HepG2 (cell line): ENCODE measurements around the gene SLC25A33. TPM values are rescaled to one million over a fixed set of nuclear protein-coding genes. Genes with fewer than 3 reads are reported as not detected.

Source experiments
- ATF4 ChIP-seq, 2 experiments: fragments of 450-650 bp in 1 of 2; sonication (generic) in 1 of 2; formaldehyde crosslinking; IDR thresholded peaks; 2 replicates each; pipeline versions ENCODE4 v1.5.0 to v1.8.0; 2020 to 2022; ENCODE audit warnings: mild to moderate bottlenecking in 1 of 2, missing genetic modification reagents in 1 of 2
- BCL3 ChIP-seq: sonication (generic); formaldehyde crosslinking; IDR thresholded peaks from 2 replicates; pipeline ENCODE4 v1.5.1; 2020; ENCODE audit warnings: mild to moderate bottlenecking, missing genetic modification reagents, moderate library complexity
- BHLHE40 ChIP-seq: IDR thresholded peaks from 2 replicates; pipeline ENCODE4 v1.6.1; 2011; ENCODE audit warnings: low read length, improper control_type of control experiment
- CENPX ChIP-seq: sonication (generic); formaldehyde crosslinking; IDR thresholded peaks from 2 replicates; pipeline ENCODE4 v1.9.0; 2021; ENCODE audit warnings: mild to moderate bottlenecking, missing genetic modification reagents, moderate library complexity
- HNRNPL ChIP-seq: fragments of 200-400 bp; formaldehyde crosslinking; IDR thresholded peaks from 2 replicates; pipeline ENCODE4 v1.6.1; 2017; ENCODE audit warnings: mild to moderate bottlenecking, low read depth, low read length
- IRF9 ChIP-seq: sonication (generic); formaldehyde crosslinking; IDR thresholded peaks from 2 replicates; pipeline ENCODE4 v1.8.0; 2022; ENCODE audit warnings: missing genetic modification reagents, mild to moderate bottlenecking, borderline replicate concordance
- MXD4 ChIP-seq: IDR thresholded peaks from 2 replicates; pipeline ENCODE4 v1.6.1; 2016; ENCODE audit warnings: mild to moderate bottlenecking, missing biosample characterization, missing genetic modification reagents
- PTBP1 ChIP-seq: fragments of 200-400 bp; formaldehyde crosslinking; IDR thresholded peaks from 2 replicates; pipeline ENCODE4 v1.6.1; 2018; ENCODE audit warnings: low read length, low read depth; ENCODE audit not compliant: poor library complexity, severe bottlenecking
- RBAK ChIP-seq: sonication (generic); formaldehyde crosslinking; IDR thresholded peaks from 2 replicates; pipeline ENCODE4 v1.5.1; 2020; ENCODE audit warnings: mild to moderate bottlenecking, missing genetic modification reagents
- SALL1 ChIP-seq: sonication (generic); formaldehyde crosslinking; IDR thresholded peaks from 2 replicates; pipeline ENCODE4 v1.8.0; 2022; ENCODE audit warnings: mild to moderate bottlenecking, missing genetic modification reagents
- SOX5 ChIP-seq: IDR thresholded peaks from 2 replicates; pipeline ENCODE4 v1.6.1; 2016; ENCODE audit warnings: borderline replicate concordance
- STAT5B ChIP-seq: sonication (generic); formaldehyde crosslinking; IDR thresholded peaks from 2 replicates; pipeline ENCODE4 v1.4.0; 2020; ENCODE audit warnings: missing genetic modification reagents
- ZBED4 ChIP-seq: sonication (generic); formaldehyde crosslinking; IDR thresholded peaks from 2 replicates; pipeline ENCODE4 v1.4.0; 2020; ENCODE audit warnings: missing genetic modification reagents, borderline replicate concordance
- ZFP62 ChIP-seq: sonication (generic); formaldehyde crosslinking; IDR thresholded peaks from 2 replicates; pipeline ENCODE4 v1.4.0; 2020; ENCODE audit warnings: missing genetic modification reagents
- ZNF143 ChIP-seq: sonication (generic); formaldehyde crosslinking; IDR thresholded peaks from 2 replicates; pipeline ENCODE4 v1.4.0; 2020; ENCODE audit warnings: missing genetic modification reagents
- ZNF253 ChIP-seq: sonication (generic); formaldehyde crosslinking; IDR thresholded peaks from 2 replicates; pipeline ENCODE4 v1.8.0; 2022; ENCODE audit warnings: mild to moderate bottlenecking, missing genetic modification reagents, borderline replicate concordance
- ZNF496 ChIP-seq: sonication (generic); formaldehyde crosslinking; IDR thresholded peaks from 2 replicates; pipeline ENCODE4 v1.8.1; 2023; ENCODE audit warnings: mild to moderate bottlenecking, moderate library complexity, missing genetic modification reagents; ENCODE audit not compliant: insufficient replicate concordance
- ZNF510 ChIP-seq: sonication (generic); formaldehyde crosslinking; IDR thresholded peaks from 2 replicates; pipeline ENCODE4 v1.4.0; 2020; ENCODE audit warnings: low read depth, mild to moderate bottlenecking, missing genetic modification reagents
- ZNF552 ChIP-seq: sonication (generic); formaldehyde crosslinking; IDR thresholded peaks from 2 replicates; pipeline ENCODE4 v1.9.0; 2022; ENCODE audit warnings: missing genetic modification reagents, mild to moderate bottlenecking, borderline replicate concordance
- ZNF580 ChIP-seq: IDR thresholded peaks from 2 replicates; pipeline ENCODE4 v1.6.1; 2016; ENCODE audit warnings: low read depth, borderline replicate concordance
- ZNF619 ChIP-seq: sonication (generic); formaldehyde crosslinking; IDR thresholded peaks from 2 replicates; pipeline ENCODE4 v1.4.0; 2020; ENCODE audit warnings: mild to moderate bottlenecking, missing genetic modification reagents
- ZNF850 ChIP-seq: sonication (generic); formaldehyde crosslinking; conservative IDR thresholded peaks from 2 replicates; pipeline ENCODE4 v1.9.0; 2021; ENCODE audit warnings: mild to moderate bottlenecking, missing genetic modification reagents
- polyA plus RNA-seq, 8 experiments: library from polyadenylated mRNA; depleted of rRNA in 3 of 8; stranded (reverse) in 7 of 8; unstranded in 1 of 8; fragments of >200 nt; fragmentation: Illumina TruSeq in 4 of 8; extraction: Trizol in 4 of 8; gene quantifications; 2 replicates each; pipeline versions ENCODE4 v1.2.1 to v1.2.3, GENCODE V29; 2011 to 2016; ENCODE audit warnings: low read depth in 4 of 8, missing spikeins in 1 of 8, mixed read lengths in 1 of 8; ENCODE audit not compliant: insufficient read depth in 1 of 8
- total RNA-seq, 5 experiments: library from RNA; depleted of rRNA; stranded (reverse); fragments of >200 nt; fragmentation: Illumina TruSeq; extraction: Trizol; gene quantifications; 2 replicates each; pipeline ENCODE4 v1.2.3, GENCODE V29; 2016; ENCODE audit warnings: low read depth in 1 of 5

SLC25A33 gene
- total and polyA plus RNA-seq, 2 of the 13 experiments (the other 11 are each of a cell fraction or from before 2014, with no cell fraction given): 15.4 to 50.3 TPM

GRCh38 chr1:9593492-9594465, 54.5 kb downstream of the SLC25A33 start (continued):
- peak; percentile 22; the same call in 1 of the 2 replicates for TF ChIP-seq ZBED4
- no peak for TF ChIP-seq ZNF143
- TF ChIP-seq ZNF552: no peak
- TF ChIP-seq STAT5B (CRISPR knock-in tag): no peak
- no peak for TF ChIP-seq ZNF510 (CRISPR knock-in tag)
- TF ChIP-seq SALL1: peak; percentile 32; the same call in 1 of the 2 replicates
- no peak for TF ChIP-seq SOX5 (CRISPR knock-in tag)
- TF ChIP-seq RBAK (CRISPR knock-in tag): no peak
- TF ChIP-seq ZFP62 (CRISPR knock-in tag): no peak
- no peak for TF ChIP-seq ZNF850 (CRISPR knock-in tag)
- no peak for TF ChIP-seq BCL3 (CRISPR knock-in tag)
- no peak for TF ChIP-seq HNRNPL
- no peak for TF ChIP-seq BHLHE40
- no peak for TF ChIP-seq ZNF253 (CRISPR knock-in tag)
- TF ChIP-seq ATF4 (CRISPR knock-in tag; IDR thresholded peaks at IDR 0.05): no peak
- TF ChIP-seq IRF9 (CRISPR knock-in tag): no peak
- TF ChIP-seq PTBP1: no peak
- peak; percentile 54; the same call in 1 of the 2 replicates for TF ChIP-seq MXD4 (CRISPR knock-in tag)
- no peak for TF ChIP-seq CENPX (CRISPR knock-in tag)
- TF ChIP-seq ZNF619: no peak
- TF ChIP-seq ZNF496 (CRISPR knock-in tag): no peak
- TF ChIP-seq ZNF580 (CRISPR knock-in tag): no peak
